HCEC 1CT (cell line): ENCODE measurements around the gene HS3ST3B1.

ENCODE experiments used
- DNase-seq: peaks from one replicate; pipeline ENCODE4 v3.0.0-alpha.2; 2017

Gene HS3ST3B1

DNA sequence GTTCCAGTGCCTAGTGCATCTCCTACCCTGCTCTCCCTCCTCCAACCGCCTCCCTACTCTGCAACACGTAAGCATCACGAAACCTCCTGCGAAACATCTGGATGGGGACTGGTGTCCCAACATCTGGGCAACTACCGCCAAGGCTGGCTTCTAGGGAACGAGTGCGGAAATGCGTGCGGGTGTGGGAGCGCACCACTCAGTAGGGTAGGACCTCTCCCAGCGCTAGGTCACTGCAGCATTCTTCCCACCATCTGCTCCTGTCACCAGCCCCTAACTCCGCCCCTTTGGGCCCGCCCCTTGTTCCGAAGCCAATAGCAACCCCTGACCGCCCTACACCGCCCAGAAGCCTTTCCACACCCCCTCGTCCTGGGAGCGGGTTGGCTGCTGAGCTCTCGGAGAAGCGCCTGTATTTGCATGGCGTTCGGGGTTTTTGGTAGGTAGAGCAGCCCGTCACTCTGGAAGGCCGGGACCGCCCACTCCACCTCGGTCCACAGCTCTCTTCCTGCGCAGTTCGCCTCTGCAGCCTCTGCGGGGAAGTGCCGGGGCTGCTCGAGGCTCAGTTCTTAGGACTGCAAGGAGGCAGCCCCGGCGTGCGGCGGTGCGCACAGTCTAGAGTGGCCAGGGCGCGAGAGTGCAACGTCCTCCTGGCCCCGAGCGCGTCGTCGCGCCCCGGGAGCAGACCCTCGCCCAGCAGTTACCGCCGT, at the start of gene HS3ST3B1:
TSS of gene HS3ST3B1 (plus strand) at position 507 of the 704 bp plus-strand sequence. CDS start 438 bp downstream, outside the sequence.
- DNase-seq, result peak; percentile 100

DNA sequence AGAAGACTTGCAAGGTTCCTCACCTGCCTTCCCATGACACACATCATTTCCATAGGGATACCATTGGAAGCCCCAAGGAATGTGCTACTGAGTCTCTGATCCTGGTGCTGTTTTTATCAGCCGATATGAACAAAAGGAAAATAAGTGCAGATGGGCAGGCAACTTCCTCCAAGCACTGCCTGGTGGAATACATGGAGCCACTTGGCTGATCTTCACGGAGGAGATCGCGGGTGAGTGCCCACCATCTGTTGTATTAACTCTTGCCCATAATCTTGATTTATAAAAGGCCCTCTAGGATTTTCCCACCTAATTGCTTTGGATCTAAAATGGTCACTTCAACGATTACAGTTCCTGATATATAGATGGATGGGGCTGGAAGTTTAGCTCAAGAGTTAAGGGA, 39.5 kb upstream of the HS3ST3B1 start:
- no peak for DNase-seq

DNA sequence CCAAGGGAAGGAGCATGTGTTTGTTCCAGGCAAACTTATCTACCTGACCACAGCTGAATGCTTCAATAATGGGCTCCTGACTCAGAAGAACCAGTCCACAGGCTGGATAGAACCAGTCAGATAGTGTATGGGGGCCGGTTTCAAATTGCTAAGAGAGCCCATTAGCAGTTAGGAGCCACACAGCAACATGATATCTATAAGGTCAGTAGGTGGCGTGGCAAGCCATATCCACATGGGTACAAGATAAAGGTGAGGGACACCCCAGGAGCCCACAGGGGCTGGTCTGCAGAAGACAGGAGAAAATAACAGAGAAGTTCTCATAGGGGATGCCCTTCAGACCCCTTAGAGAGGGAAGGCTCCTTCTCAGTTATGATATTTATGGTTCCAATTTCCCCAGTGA, 32.6 kb upstream of the HS3ST3B1 start:
- no peak for DNase-seq

GRCh38 chr17:14269473-14269872, 31.4 kb upstream of the HS3ST3B1 start:
- no peak for DNase-seq

GRCh38 chr17:14270508-14270907, 30.4 kb upstream of the HS3ST3B1 start:
- DNase-seq, result no peak

DNA sequence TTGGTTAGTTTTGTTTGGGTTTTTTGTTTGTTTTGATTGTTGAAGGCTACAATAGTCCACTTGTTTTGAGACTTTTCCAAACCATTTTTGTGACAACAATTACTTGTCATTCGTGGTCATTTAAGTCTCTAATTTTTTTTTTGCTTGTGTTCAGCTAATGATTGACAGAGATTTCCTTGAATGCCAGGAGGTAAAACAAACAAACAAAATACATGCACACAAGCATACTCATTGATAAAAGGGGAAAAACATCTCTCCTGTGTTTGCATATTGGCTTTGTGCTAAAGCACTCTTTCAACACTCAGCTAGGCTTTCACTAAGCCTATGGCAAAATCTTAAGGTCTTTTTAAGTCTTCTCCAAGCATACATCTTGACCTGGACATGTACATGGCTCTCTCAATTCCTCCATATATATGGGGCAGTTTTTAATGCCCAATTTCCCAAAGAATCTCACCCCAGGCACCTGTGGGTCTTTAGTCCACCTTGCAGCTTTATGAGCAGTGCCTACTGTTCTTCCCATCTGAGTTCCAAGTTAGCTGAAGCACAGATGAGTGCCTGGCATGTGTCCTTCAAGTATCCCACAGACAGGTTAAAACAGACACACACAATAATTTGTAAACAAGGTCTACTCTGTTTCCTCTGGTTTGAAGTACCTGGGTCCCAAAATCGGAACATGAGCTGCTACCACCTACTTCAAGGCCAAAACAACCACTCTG, 24.2 kb upstream of the HS3ST3B1 start:
- DNase-seq, result no peak

DNA sequence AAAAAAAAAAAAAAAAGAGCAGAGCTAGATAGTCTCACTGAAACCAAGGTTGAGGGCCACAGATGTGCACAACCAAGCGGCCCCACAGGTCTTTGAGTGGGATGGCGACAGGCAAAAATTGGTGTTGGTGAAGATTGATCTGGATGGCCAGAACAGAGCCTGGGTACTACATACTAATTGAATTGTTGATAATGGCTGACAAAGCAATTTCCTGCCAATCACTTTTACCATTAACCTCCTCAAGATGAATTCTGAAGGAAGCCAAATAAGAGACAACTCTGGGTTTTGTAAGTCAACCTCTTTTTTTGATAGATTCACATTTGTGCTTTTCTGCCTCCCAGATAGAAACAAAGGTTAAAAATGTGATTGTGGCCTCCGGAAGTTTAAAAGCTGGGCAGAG, 19.4 kb upstream of the HS3ST3B1 start:
- no peak for DNase-seq

DNA sequence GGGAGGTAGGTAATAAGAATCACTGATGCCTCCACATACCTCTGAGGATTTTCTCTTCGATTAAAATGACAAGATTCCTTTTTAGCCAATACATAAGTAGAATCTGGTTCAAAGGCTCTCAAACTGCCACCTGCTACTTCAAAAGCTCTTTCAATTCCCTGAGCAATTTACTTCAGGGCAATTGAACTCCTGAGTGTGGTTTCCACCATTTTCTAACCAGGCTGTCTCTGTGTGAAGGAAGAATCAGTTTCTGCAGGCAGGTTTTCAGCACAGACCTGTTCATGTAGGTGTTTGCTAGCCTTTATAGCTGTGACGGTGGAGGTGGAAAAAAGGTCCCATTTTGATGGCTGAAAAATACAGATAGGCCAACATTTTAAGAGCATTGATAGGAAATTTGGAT, 18.2 kb upstream of the HS3ST3B1 start:
- DNase-seq, result no peak

GRCh38 chr17:14289162-14289561, 11.7 kb upstream of the HS3ST3B1 start:
- no peak for DNase-seq

GRCh38 chr17:14294876-14295275, 6.0 kb upstream of the HS3ST3B1 start:
- DNase-seq, result no peak

- DNase-seq, result no peak
Measured at GRCh38 chr17:14295676-14296075, 5.2 kb upstream of the HS3ST3B1 start.

DNA sequence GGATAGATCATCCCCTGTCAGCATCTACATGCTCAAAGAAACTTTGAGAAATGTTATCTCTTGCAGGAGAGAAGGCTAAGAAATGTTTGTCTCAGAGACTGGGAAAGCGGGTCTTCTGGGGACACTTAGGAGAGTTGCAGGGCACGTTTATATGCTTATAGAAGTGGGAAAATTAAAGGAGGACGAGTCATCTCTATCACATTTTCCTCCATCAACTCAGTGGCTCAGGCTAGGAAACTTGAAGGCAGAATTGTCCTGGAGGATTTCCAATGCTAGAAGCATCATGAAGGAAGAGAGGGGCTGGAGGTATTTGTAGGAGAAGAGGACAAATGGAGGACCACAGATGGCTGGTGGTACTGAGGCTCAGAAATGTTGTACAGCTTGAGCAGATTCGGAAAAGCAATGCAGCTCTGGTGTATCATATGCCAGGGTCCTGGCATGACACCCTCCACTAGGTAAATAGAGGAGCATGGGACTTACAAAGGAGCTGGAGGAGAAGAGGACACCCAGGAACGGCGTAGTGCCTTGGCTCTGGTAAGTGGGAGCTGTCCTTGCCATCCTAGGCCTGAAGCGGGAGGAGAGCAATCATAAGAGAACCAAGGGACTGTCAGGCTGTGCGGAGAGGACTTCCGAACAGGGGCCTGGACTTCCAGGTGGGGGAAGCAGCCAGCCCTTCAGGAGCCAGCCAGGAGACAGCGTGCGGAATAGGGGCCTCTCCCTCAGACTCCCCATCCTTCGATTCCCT, 4.5 kb upstream of the HS3ST3B1 start:
- DNase-seq, result no peak

DNA sequence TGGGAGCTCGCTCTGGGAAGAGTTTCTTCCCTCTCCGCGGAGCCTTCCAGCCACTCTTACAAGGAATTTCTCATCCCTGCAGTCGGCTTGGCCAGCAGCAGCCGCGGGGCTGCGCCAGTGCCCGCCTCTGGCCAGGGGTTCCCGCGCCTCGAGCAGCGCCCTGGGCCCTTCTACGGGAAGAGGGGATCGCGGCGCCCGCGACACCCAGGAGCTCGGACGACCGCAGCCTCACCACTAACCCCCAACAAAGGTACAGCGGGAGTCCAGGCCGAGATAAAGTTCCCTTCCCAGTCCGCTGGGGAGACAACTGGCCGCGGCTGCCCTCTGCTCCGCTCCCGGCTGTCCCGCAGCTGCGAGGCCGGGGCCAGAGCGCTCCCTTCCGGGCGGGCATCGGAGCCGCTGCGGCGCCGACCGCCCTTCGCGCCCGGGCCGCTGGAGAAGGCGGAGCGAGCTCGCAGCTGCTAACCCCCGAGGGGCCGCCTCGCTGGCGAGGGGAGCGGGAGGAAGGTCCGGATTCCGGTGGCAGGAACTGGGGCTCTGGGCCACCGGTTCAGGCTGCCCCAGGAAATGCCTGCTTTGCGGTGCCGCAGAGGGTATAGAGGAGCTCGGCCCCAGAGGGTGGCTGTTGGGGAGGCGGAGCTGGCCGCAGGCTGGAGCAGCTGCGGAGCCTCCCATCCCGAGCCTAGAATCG, 3.6 kb upstream of the HS3ST3B1 start:
- DNase-seq, result peak; percentile 50

DNA sequence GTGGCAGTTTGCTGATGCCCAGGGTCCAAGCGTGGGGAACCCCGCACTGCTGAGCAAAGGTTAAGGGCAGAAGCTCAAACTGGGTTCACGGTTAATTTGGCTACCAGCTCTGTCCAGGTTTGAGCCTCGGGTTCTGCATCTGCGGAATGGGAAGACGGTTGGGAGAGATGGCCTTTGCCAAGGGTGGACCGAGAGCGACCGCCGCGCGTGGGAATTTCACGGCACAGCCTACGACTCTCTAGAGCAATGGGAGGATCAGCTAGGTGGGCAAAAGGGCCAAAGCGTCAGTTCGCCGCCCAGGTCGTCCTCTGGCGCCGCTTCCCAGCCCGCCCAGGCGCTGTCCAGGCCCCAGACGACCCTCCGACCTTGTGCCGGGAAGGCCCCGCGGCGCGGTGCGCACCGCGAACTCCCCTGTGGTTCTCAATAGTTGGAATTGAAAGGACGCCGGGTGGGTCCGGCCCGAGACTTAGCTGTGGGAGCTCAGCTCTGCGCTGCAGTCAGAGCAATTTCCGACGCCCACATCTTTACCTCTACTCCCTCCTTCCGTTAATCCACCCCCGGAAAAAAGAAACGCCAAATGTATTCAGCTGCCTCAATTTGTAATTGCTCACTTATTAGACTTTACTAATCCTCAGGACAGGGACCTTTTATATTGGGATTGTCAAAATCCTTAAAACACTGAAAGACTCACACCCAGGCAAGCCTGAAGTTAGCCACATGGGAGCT, 2.5 kb upstream of the HS3ST3B1 start:
- DNase-seq, result no peak

GRCh38 chr17:14298947-14299279, 2.0 kb upstream of the HS3ST3B1 start:
- DNase-seq, result no peak

DNA sequence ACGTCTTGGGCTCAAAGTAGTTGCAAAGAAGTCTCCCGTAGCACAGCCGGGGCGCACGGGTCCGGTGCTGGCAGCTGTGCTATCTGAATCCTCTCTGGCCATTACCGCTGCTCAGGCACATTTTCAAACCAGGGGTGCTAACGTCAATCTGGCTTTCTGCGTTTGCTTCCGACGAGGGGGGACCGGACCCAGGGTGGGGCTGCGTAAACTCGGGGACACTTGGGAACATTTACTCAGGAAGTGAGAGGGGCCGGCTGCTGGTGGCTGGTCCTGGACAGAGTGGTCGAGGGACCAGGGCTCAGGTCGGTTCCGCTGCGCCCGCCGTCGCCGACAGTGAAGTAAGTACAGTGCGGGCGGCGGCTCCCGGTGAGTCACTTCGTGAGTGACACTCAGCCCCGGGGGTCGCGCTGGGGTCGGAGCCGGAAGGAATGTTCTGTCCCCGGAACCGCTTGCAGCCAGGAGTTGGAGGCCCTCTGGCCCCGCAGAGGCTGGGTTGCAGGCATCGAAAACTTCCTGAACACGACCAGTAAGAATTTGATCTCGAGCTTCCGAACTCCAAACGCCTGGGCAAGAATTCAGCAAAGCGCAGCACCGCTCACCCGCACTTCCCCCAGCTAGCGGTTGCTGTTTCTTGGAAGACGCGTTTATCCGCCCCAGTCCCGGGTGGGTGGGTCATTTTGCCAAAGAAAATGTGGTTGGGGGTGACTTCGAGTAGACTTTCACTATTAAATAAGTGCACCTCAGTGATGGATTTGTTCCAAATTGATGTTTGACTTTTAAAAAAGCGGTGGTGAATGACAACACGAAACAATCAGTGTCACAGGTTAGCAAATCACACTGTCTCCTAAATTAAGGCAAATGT, 1.4 kb upstream of the HS3ST3B1 start:
- DNase-seq, result peak; percentile 57

DNA sequence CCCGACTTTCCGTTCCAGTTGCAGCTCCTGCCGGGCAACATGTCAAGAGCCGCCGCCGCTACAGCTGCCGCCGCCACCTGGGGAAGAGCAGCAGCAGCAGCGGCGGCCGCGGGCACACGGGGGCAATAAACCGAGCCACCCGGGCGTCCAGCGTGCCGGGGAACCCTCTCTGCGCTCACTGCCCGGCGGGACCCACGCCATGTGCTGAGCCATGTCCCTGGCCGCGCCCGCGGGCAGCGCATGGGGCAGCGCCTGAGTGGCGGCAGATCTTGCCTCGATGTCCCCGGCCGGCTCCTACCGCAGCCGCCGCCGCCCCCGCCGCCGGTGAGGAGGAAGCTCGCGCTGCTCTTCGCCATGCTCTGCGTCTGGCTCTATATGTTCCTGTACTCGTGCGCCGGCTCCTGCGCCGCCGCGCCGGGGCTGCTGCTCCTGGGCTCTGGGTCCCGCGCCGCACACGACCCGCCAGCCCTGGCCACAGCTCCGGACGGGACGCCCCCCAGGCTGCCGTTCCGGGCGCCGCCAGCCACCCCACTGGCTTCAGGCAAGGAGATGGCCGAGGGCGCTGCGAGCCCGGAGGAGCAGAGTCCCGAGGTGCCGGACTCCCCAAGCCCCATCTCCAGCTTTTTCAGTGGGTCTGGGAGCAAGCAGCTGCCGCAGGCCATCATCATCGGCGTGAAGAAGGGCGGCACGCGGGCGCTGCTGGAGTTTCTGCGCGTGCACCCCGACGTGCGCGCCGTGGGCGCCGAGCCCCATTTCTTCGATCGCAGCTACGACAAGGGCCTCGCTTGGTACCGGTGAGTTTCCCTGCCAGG, 604 bp downstream of the HS3ST3B1 start:
- peak; percentile 24 for DNase-seq

- DNase-seq, result peak; percentile 64
Measured at GRCh38 chr17:14302091-14302430, 1.2 kb downstream of the HS3ST3B1 start.

- peak; percentile 89 for DNase-seq
Measured at GRCh38 chr17:14302431-14303099, 1.7 kb downstream of the HS3ST3B1 start.
